GM10266 (cell line): ENCODE data around the gene ARHGAP6.

Experiments used
- DNase-seq: peaks from one replicate; pipeline ENCODE4 v3.0.0; 2012; ENCODE audit errors: extremely low spot score
- CTCF ChIP-seq: IDR thresholded peaks from 2 replicates; pipeline ENCODE4 v1.5.1; 2012; ENCODE audit warnings: mild to moderate bottlenecking, low read depth; ENCODE audit not compliant: control insufficient read depth, insufficient read depth; ENCODE audit errors: missing control alignments

Gene ARHGAP6

DNA sequence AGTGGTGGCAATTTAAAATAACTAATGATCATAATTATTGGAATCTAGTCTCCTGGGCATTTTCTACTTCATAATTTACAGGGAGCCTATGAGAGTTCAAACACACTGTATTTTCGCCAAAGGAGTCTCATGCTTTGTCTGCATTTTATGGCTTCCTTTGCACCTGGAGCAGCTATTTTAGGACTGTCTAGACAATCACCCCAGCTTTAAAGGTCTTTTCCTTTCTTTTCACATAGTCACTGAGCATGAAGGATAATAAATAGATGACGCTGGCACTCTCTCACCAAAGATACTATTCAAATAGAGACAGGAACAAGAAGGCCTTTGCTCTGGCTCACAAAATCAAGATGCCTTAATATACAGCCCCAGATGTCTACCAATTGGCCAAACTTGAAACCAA, 329.5 kb downstream of the ARHGAP6 start:
- DNase-seq, result no peak

GRCh38 chrX:11334165-11334564, 331.6 kb downstream of the ARHGAP6 start:
- no peak for TF ChIP-seq CTCF
- DNase-seq, result no peak

More for the DNA sequence above, 329.5 kb downstream of the ARHGAP6 start:
- no peak for TF ChIP-seq CTCF

DNA sequence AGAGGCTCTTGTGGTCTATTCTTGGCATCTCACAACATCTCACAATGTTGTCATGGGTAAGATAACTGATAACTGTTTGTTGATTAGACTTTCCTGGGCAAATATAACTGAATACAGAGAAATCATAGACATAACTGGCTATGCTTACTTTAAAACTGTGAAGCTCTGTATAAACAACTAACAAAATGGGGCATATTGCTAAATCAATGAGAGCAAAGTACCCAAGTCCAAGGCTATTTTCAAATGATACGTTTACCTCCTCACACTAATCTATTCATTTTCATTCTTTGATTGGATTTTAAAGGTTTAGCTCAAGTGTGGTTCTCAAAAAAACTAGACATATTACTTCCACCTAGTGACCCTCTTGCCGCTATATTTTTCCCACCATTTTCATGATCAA, 333.9 kb downstream of the ARHGAP6 start:
- no peak for DNase-seq
- no peak for TF ChIP-seq CTCF

DNA sequence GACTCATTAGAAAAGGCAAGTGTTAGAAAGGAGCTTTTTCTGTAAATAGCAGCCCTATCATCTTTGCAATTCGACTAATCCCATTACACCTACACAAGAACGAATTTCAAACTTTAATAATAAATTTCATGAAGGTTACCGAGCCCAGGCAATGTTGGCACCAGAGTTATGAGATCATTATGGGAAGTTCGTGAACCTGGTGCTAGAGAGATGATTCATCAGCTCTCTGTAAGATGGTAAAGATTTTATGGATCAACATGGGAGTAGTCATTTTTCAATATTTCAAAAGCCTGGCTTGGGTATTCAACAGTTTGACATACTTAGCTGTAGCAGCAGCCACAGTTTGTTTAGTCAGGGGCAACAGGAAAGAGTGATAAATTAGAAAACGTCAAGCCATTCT, 336.7 kb downstream of the ARHGAP6 start:
- no peak for DNase-seq
- TF ChIP-seq CTCF, result no peak

GRCh38 chrX:11328134-11328533, 337.6 kb downstream of the ARHGAP6 start:
- DNase-seq, result no peak
- no peak for TF ChIP-seq CTCF

- DNase-seq, result no peak
- TF ChIP-seq CTCF, result no peak
Observed at GRCh38 chrX:11321986-11322385, 343.7 kb downstream of the ARHGAP6 start.

DNA sequence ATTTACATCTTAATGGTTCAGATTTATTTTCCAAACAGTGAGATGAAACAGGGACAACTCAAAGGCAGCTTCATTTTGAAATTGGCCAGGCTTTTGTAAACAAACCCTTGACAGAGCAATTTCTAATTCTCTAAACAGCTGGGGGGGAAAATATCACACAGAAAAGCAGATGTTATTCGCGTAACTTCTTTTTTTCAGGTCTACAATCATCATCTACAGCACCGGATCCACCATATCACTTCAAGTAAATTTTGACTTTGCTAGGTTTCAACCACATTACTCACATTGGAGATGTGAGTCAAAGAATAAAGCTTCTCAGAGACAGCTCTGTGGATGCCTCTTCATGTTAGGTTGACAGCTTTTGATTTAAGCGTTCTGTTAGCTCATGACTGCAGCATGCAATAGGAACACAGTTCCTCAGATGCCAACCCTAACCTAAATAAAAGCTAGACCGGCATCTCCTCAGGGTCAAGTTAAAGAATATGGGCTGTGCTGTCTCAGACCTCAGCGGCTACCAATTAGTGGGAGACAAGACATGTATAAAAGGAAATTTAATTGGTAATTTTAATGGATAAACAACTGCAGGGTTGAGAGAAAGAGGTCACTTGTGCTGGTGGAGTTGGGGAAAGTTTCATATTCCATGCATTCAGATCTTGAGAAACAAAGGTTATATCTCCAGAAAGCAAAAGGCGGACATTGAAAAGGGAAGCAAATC, 345.8 kb downstream of the ARHGAP6 start:
- TF ChIP-seq CTCF, result no peak
- DNase-seq, result no peak
